ENCODE results near the gene CCDC91.
"Not testable (repeated sequence)": the region's sequence is repeated elsewhere in the genome, so short reads cannot be mapped to it uniquely, and the experiment has no call there.

The CCDC91 gene

GRCh38 chr12:28258998-28259397, 68.7 kb downstream of the CCDC91 start:
- CTCF ChIA-PET, result no interaction called here
- DNase-seq, result no peak
- Mint-ChIP-seq H3K4me1 (peaks cover 2% of the 10 kb centered on the region), H3K9me3 (no peaks in the 10 kb centered on the region), H3K27ac (no peak overlapping the region), H3K36me3 (peaks cover 27% of the 10 kb centered on the region), H3K4me3 (no peak overlapping the region), H3K27me3 (no peaks in the 10 kb centered on the region)

GRCh38 chr12:28265435-28266042, 75.3 kb downstream of the CCDC91 start:
- H3K9me3 Mint-ChIP-seq, result peaks cover 6% of the 10 kb centered on the region
- peaks cover 20% of the 10 kb centered on the region for H3K36me3 Mint-ChIP-seq
- no peaks in the 10 kb centered on the region for H3K4me1 Mint-ChIP-seq
- CTCF ChIA-PET, result no interaction called here
- no peak overlapping the region for H3K4me3 Mint-ChIP-seq
- no peak overlapping the region for H3K27ac Mint-ChIP-seq
- no peak for DNase-seq
- H3K27me3 Mint-ChIP-seq, result no peaks in the 10 kb centered on the region

GRCh38 chr12:28267920-28268607, 77.8 kb downstream of the CCDC91 start:
- DNase-seq, H3K4me1 Mint-ChIP-seq, H3K27ac Mint-ChIP-seq, H3K4me3 Mint-ChIP-seq, H3K27me3 Mint-ChIP-seq, CTCF ChIA-PET: not testable (repeated sequence)
- peaks cover 22% of the 10 kb centered on the region for H3K36me3 Mint-ChIP-seq
- peaks cover 22% of the 10 kb centered on the region for H3K9me3 Mint-ChIP-seq

GRCh38 chr12:28268608-28269229, 78.5 kb downstream of the CCDC91 start:
- no peak overlapping the region for H3K27ac Mint-ChIP-seq
- H3K9me3 Mint-ChIP-seq, result peaks cover 22% of the 10 kb centered on the region
- no peaks in the 10 kb centered on the region for H3K27me3 Mint-ChIP-seq
- no peaks in the 10 kb centered on the region for H3K4me1 Mint-ChIP-seq
- H3K4me3 Mint-ChIP-seq, result no peak overlapping the region
- H3K36me3 Mint-ChIP-seq, result peaks cover 23% of the 10 kb centered on the region
- CTCF ChIA-PET, result no interaction called here
- DNase-seq, result no peak

- CTCF ChIA-PET, result no interaction called here
- Mint-ChIP-seq H3K27ac (no peak overlapping the region), H3K36me3 (peaks cover 27% of the 10 kb centered on the region), H3K27me3 (no peaks in the 10 kb centered on the region), H3K4me1 (no peaks in the 10 kb centered on the region), H3K9me3 (peaks cover 22% of the 10 kb centered on the region), H3K4me3 (no peak overlapping the region)
- no peak for DNase-seq
Observed at GRCh38 chr12:28269851-28270250, 79.6 kb downstream of the CCDC91 start.

GRCh38 chr12:28278499-28278898, 88.2 kb downstream of the CCDC91 start:
- CTCF ChIA-PET, result no interaction called here
- DNase-seq, result no peak
- peaks cover 2% of the 10 kb centered on the region for H3K9me3 Mint-ChIP-seq
- H3K27me3 Mint-ChIP-seq, result no peaks in the 10 kb centered on the region
- H3K27ac Mint-ChIP-seq, result no peak overlapping the region
- no peaks in the 10 kb centered on the region for H3K4me1 Mint-ChIP-seq
- H3K4me3 Mint-ChIP-seq, result no peak overlapping the region
- peaks cover 5% of the 10 kb centered on the region for H3K36me3 Mint-ChIP-seq

- Mint-ChIP-seq H3K27ac (no peak overlapping the region), H3K27me3 (no peaks in the 10 kb centered on the region), H3K4me3 (no peak overlapping the region), H3K4me1 (no peaks in the 10 kb centered on the region), H3K9me3 (peaks cover 4% of the 10 kb centered on the region), H3K36me3 (peaks cover 3% of the 10 kb centered on the region)
- no peak for DNase-seq
- CTCF ChIA-PET, result no interaction called here
Observed at GRCh38 chr12:28278960-28279359, 88.7 kb downstream of the CCDC91 start.

- CTCF ChIA-PET, result no interaction called here
- H3K27me3 Mint-ChIP-seq, result no peaks in the 10 kb centered on the region
- no peak overlapping the region for H3K4me3 Mint-ChIP-seq
- H3K36me3 Mint-ChIP-seq, result peaks cover 20% of the 10 kb centered on the region
- no peak overlapping the region for H3K27ac Mint-ChIP-seq
- no peak for DNase-seq
- H3K9me3 Mint-ChIP-seq, result peaks cover 26% of the 10 kb centered on the region
- H3K4me1 Mint-ChIP-seq, result no peaks in the 10 kb centered on the region
Observed at GRCh38 chr12:28286352-28286751, 96.1 kb downstream of the CCDC91 start.

GRCh38 chr12:28290262-28290661, 100.0 kb downstream of the CCDC91 start:
- no peaks in the 10 kb centered on the region for H3K4me1 Mint-ChIP-seq
- H3K4me3 Mint-ChIP-seq, result no peak overlapping the region
- H3K27ac Mint-ChIP-seq, result no peak overlapping the region
- no peaks in the 10 kb centered on the region for H3K27me3 Mint-ChIP-seq
- H3K9me3 Mint-ChIP-seq, result peaks cover 21% of the 10 kb centered on the region
- CTCF ChIA-PET, result no interaction called here
- DNase-seq, result no peak
- peaks cover 26% of the 10 kb centered on the region for H3K36me3 Mint-ChIP-seq

- DNase-seq, result no peak
- no peaks in the 10 kb centered on the region for H3K27me3 Mint-ChIP-seq
- CTCF ChIA-PET, result no interaction called here
- H3K4me1 Mint-ChIP-seq, result no peaks in the 10 kb centered on the region
- H3K36me3 Mint-ChIP-seq, result peaks cover 27% of the 10 kb centered on the region
- no peak overlapping the region for H3K27ac Mint-ChIP-seq
- H3K9me3 Mint-ChIP-seq, result peaks cover 21% of the 10 kb centered on the region
- H3K4me3 Mint-ChIP-seq, result no peak overlapping the region
Observed at GRCh38 chr12:28292699-28293098, 102.4 kb downstream of the CCDC91 start.

GRCh38 chr12:28294300-28294699, 104.0 kb downstream of the CCDC91 start:
- no peaks in the 10 kb centered on the region for H3K27me3 Mint-ChIP-seq
- H3K27ac Mint-ChIP-seq, result no peak overlapping the region
- H3K9me3 Mint-ChIP-seq, result peaks cover 12% of the 10 kb centered on the region
- H3K4me3 Mint-ChIP-seq, result no peak overlapping the region
- CTCF ChIA-PET, result no interaction called here
- DNase-seq, result no peak
- H3K4me1 Mint-ChIP-seq, result no peaks in the 10 kb centered on the region
- peaks cover 19% of the 10 kb centered on the region for H3K36me3 Mint-ChIP-seq

GRCh38 chr12:28296287-28296686, 106.0 kb downstream of the CCDC91 start:
- CTCF ChIA-PET, result no interaction called here
- H3K4me3 Mint-ChIP-seq, result no peak overlapping the region
- peaks cover 10% of the 10 kb centered on the region for H3K36me3 Mint-ChIP-seq
- H3K4me1 Mint-ChIP-seq, result no peaks in the 10 kb centered on the region
- no peaks in the 10 kb centered on the region for H3K27me3 Mint-ChIP-seq
- H3K9me3 Mint-ChIP-seq, result no peaks in the 10 kb centered on the region
- no peak for DNase-seq
- H3K27ac Mint-ChIP-seq, result no peak overlapping the region

- H3K27ac Mint-ChIP-seq, result no peak overlapping the region
- H3K9me3 Mint-ChIP-seq, result no peaks in the 10 kb centered on the region
- peaks cover 10% of the 10 kb centered on the region for H3K36me3 Mint-ChIP-seq
- no peaks in the 10 kb centered on the region for H3K27me3 Mint-ChIP-seq
- no peak for DNase-seq
- H3K4me3 Mint-ChIP-seq, result no peak overlapping the region
- CTCF ChIA-PET, result no interaction called here
- no peaks in the 10 kb centered on the region for H3K4me1 Mint-ChIP-seq
Observed at GRCh38 chr12:28303192-28303591, 112.9 kb downstream of the CCDC91 start.

- H3K36me3 Mint-ChIP-seq, result peaks cover 33% of the 10 kb centered on the region
Observed at GRCh38 chr12:28306535-28306934, 116.3 kb downstream of the CCDC91 start.

GRCh38 chr12:28308891-28309290, 118.6 kb downstream of the CCDC91 start:
- H3K4me1 Mint-ChIP-seq, result no peaks in the 10 kb centered on the region
- no peak overlapping the region for H3K4me3 Mint-ChIP-seq
- no peaks in the 10 kb centered on the region for H3K27me3 Mint-ChIP-seq
- H3K9me3 Mint-ChIP-seq, result no peaks in the 10 kb centered on the region
- no peak for DNase-seq
- H3K27ac Mint-ChIP-seq, result no peak overlapping the region
- peaks cover 34% of the 10 kb centered on the region for H3K36me3 Mint-ChIP-seq
- CTCF ChIA-PET, result no interaction called here

More at GRCh38 chr12:28306535-28306934, 116.3 kb downstream of the CCDC91 start:
- CTCF ChIA-PET, result no interaction called here
- Mint-ChIP-seq H3K27me3 (no peaks in the 10 kb centered on the region), H3K9me3 (no peaks in the 10 kb centered on the region), H3K4me3 (no peak overlapping the region), H3K4me1 (no peaks in the 10 kb centered on the region), H3K27ac (no peak overlapping the region)
- no peak for DNase-seq
